HG02884 (cell line): ENCODE data around the gene HENMT1.
"Not testable (repeated sequence)": the region's sequence is repeated elsewhere in the genome, so short reads cannot be mapped to it uniquely, and the experiment has no call there.

ENCODE experiments used
- ATAC-seq: cut with Tn5 transposase; IDR thresholded peaks from one replicate; pipeline ENCODE4 v1.9.1; 2021; ENCODE audit warnings: mild to moderate bottlenecking, moderate library complexity; ENCODE audit not compliant: unreplicated experiment

Gene HENMT1

DNA sequence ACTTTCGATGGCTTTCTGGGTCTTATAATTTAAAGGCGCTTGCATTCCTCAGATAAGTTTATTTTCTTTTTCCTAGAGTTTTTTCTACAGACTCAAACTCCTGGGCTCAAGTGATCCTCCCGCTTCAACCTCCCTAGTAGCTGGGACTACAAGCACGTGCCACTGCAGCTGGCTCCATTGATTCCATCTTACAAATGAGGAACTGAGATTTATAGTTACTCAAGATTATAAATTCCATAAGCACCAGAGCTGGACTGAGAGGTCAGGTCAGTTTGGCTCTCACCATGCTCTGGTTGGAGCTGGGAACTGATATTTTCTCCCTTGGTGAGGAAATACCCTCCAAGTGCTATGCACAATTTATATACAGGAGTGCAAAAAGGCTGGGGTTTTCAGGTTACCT is 17.8 kb upstream of the HENMT1 start:
- ATAC-seq, result no peak

DNA sequence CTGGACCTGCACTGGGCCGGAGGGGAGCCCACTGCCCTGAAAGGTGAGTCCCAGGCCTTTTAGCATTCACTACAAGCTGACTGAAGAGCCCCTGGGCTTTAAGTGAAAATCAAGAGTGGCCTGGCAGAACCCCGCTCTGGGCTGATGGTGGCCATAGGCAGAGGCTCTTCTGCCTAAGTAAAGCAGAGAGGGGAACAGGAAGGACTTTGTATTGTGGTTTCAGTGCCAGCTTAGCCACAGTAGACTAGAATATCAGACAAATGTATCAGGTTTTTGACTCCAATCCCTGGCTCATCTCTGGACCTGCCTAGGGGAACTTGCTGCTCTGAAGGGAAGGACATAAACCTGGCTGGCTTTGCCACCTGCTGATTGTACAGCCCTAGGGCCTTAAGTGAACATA is 10.2 kb upstream of the HENMT1 start:
- no peak for ATAC-seq

DNA sequence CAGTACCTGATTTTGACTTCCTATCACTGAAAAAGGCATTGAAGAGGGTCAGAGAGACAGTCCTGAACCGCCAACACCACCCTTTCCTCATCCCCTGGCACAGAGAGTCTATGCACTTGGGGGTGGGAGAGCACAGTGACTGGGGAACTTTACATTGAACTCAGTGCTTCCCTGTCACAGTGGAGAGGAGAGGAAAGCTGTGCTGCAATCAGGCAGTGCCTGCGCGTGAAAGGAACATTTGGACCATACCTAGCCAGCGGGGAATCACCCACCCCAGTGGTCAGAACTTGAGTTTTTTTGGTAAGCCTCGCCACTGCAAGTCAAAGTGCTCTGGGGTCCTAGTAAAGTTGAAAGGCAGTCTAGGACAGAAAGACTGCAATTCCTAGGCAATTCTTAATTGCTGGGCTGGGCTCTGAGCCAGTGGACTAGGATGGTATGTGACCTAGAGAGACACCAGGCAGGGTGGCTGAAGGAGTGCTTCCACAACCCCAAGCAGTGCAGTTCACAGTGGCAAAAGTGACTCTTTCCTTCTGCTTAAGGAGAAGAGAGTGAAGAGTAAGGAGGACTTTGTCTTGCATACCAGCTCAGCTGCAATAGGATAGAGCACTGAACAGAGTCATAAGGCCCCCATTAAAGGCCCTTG is 9.4 kb upstream of the HENMT1 start:
- no peak for ATAC-seq

GRCh38 chr1:108669679-108670078 is 8.8 kb upstream of the HENMT1 start:
- no peak for ATAC-seq

DNA sequence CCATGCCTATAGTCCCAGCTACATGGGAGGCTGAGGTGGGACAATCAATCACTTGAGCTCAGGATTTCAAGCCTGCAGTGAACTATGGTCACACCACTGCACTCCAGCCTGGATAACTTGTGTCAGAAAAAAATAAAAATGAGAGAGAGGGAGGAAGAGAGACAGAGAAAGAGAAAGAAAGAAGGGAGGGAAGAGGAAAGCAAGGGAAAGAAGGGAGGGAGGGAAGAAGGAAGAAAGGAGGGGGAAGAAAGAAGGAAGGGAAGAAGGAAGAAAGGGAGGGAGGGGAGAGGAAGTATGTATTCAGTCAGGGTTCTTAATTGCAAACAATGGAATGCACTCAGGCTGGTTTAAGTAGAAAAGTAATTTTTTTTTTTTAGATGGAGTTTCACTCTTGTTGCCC is 7.9 kb upstream of the HENMT1 start:
- no peak for ATAC-seq

GRCh38 chr1:108667422-108667821 is 6.5 kb upstream of the HENMT1 start:
- ATAC-seq, result not testable (repeated sequence)

- ATAC-seq, result no peak
Measured at GRCh38 chr1:108665771-108666170, 4.9 kb upstream of the HENMT1 start.

DNA sequence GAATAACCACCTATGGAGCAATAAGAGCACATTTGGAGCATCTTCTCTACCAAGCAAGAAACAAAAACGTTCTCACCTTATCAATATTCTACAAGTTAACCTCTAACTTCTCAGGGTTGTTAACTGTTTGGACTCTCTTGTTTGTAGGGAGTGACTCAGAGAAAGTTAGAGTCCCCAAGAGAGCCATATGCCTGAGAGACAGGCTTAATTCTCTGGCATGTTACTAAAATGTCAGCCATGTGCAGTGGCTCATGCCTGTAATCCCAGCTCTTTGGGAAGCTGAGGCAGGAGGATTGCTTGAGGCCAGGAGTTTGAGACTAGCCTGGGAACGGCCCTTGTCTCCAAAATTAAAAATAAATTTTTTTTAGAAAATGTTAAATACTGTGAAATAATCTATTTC is 4.2 kb upstream of the HENMT1 start:
- ATAC-seq, result no peak

DNA sequence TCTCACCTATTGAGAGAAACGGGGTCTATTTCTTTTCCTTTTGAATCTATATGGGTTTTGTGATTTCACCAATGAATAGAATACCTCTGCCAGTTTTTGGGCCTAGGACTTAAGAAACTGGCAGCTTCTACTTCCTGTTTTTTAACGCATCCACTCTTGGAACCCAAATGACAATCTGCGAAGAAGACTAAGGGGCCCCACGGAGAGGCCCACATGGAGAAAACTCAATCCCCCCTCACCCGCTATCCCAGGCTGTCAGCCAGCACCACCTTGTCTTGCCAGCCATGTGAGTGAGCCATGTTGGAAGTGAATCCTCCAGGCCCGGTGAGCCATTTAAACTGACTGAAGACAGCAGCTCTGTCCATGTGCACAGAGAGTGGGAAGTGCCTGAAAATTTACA is 3.6 kb upstream of the HENMT1 start:
- no peak for ATAC-seq

- no peak for ATAC-seq
Measured at GRCh38 chr1:108663074-108663473, 2.2 kb upstream of the HENMT1 start.

- no peak for ATAC-seq
Measured at GRCh38 chr1:108657356-108658080, 3.4 kb downstream of the HENMT1 start.

GRCh38 chr1:108653431-108654105 is 7.3 kb downstream of the HENMT1 start:
- no peak for ATAC-seq

GRCh38 chr1:108646648-108647269 is 14.1 kb downstream of the HENMT1 start:
- ATAC-seq, result peak; percentile 58

- ATAC-seq, result no peak
Measured at GRCh38 chr1:108646265-108646647, 14.6 kb downstream of the HENMT1 start.

DNA sequence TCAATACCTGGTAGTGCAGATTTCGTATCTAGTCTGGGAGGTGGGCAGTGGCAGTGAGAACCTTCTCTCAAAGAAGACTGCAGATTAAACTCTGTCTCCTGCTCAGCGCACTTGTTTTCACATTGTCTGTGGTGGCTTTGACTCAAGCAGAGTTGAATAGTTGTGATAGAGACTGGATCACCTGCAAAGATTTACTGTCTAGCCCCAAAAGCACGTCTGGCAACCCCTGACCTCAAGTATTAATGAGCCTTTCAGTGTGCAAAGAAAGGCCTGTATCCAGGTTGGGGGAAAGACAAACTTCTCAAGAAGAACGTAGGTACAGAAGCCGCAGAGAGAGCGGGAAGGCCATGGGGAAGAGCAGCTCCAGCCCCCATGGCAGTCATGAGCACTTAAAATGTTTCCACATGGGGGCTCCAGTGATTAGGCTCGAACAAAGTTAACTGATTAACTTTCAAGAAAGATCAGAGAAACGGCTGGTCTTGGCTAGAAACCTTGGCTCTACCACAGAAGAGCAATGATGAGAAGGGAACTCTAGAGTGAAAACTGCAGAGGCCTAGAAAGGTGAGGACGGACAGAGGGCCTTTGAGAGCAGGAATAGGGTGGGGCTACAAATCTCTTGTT is 15.2 kb downstream of the HENMT1 start:
- no peak for ATAC-seq

- no peak for ATAC-seq
Measured at GRCh38 chr1:108644984-108645383, 15.9 kb downstream of the HENMT1 start.

GRCh38 chr1:108643492-108644335 is 17.2 kb downstream of the HENMT1 start:
- peak; percentile 59 for ATAC-seq

- ATAC-seq, result not testable (repeated sequence)
Measured at GRCh38 chr1:108640863-108641262, 20.0 kb downstream of the HENMT1 start.

GRCh38 chr1:108639899-108640560 is 20.9 kb downstream of the HENMT1 start:
- no peak for ATAC-seq

- ATAC-seq, result no peak
Measured at GRCh38 chr1:108636876-108637275, 24.0 kb downstream of the HENMT1 start.
